Glutamatergic neuron (in vitro differentiated cells): ENCODE results near the gene LMBR1. TPM values are rescaled to one million over a fixed set of nuclear protein-coding genes. Genes with fewer than 3 reads are reported as not detected.
A peak's percentile ranks its signal among the peaks of the same experiment; 100 is the strongest.

Experiments used
- DNase-seq: peaks from one replicate; pipeline ENCODE4 v3.0.0; 2022
- H3K27ac Mint-ChIP-seq: one replicate; pipeline ENCODE4 v1.8.0; 2020; ENCODE audit warnings: mild to moderate bottlenecking, mixed read lengths, inconsistent platforms; ENCODE audit not compliant: unreplicated experiment
- H3K27me3 Mint-ChIP-seq: one replicate; pipeline ENCODE4 v1.8.0; 2020; ENCODE audit warnings: mild to moderate bottlenecking, moderate library complexity, mixed read lengths, inconsistent platforms; ENCODE audit not compliant: unreplicated experiment
- H3K36me3 Mint-ChIP-seq: one replicate; pipeline ENCODE4 v1.8.0; 2020; ENCODE audit warnings: mild to moderate bottlenecking, mixed read lengths, inconsistent platforms; ENCODE audit not compliant: unreplicated experiment
- H3K4me1 Mint-ChIP-seq: one replicate; pipeline ENCODE4 v1.8.0; 2020; ENCODE audit warnings: mild to moderate bottlenecking, low read depth, mixed read lengths, inconsistent platforms; ENCODE audit not compliant: unreplicated experiment
- H3K4me3 Mint-ChIP-seq: one replicate; pipeline ENCODE4 v1.8.0; 2020; ENCODE audit warnings: mild to moderate bottlenecking, mixed read lengths, inconsistent platforms; ENCODE audit not compliant: unreplicated experiment
- H3K9me3 Mint-ChIP-seq: one replicate; pipeline ENCODE4 v1.8.0; 2020; ENCODE audit warnings: mild to moderate bottlenecking, moderate library complexity, mixed read lengths, inconsistent platforms; ENCODE audit not compliant: unreplicated experiment
- CTCF ChIP-seq: fragments of 200-600 bp; sonication (generic); IDR thresholded peaks from one replicate; pipeline ENCODE4 v1.5.0; 2021; ENCODE audit not compliant: partially characterized antibody, unreplicated experiment
- total RNA-seq: library from RNA; stranded (reverse); fragmentation: NEBNext Ultra II Directional; extraction: Animal tissue kit (Norgen Biotek cat#: 25700); gene quantifications from one replicate; pipeline ENCODE4 v1.2.1, GENCODE V29; 2021; ENCODE audit not compliant: unreplicated experiment

Gene LMBR1
- total RNA-seq, 1 donor from 2014 or later: 41.0 TPM

DNA sequence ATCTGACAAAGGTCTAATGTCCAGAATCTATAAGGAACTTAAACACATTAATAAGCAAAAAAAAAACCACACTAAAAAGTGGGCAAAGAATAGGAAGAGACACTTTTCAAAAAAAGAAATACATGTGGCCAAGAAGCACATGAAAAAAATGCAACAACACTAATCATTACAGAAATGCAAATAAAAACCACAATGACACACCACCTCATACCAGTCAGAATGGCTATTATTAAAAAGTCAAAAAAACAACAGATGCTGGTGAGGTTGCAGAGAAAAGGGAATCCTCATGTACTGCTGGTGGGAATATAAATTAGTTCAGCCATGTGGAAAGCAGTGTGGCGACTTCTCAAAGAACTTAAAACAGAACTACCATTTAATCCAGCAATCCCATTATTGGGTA lies 119.0 kb downstream of the LMBR1 start:
- Mint-ChIP-seq H3K4me3 (no peak overlapping the region), H3K27me3 (peaks cover 5% of the 10 kb centered on the region), H3K27ac (no peak overlapping the region), H3K4me1 (peaks cover 8% of the 10 kb centered on the region), H3K36me3 (no peaks in the 10 kb centered on the region), H3K9me3 (no peaks in the 10 kb centered on the region)
- no peak for DNase-seq
- TF ChIP-seq CTCF: no peak

DNA sequence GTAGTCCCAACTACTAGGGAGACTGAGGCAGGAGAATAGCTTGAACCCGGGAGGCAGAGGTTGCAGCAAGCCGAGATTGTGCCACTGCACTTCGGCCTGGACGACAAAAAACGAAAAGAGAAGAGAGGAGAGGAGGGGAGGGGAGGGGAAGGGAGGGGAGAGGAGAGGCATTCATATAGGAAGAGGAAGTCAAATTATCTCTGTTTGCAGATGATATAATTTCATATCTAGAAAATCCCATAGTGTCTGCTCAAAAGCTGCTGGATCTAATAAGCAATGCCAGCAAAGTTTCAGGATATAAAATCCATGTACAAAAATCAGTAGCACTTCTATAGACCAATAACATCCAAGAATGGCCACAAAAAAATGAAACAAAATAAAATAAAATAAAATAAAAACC lies 120.3 kb downstream of the LMBR1 start:
- no peak for DNase-seq
- peaks cover 5% of the 10 kb centered on the region for H3K27me3 Mint-ChIP-seq
- H3K4me1 Mint-ChIP-seq: peaks cover 3% of the 10 kb centered on the region
- no peak overlapping the region for H3K4me3 Mint-ChIP-seq
- no peak overlapping the region for H3K27ac Mint-ChIP-seq
- no peaks in the 10 kb centered on the region for H3K9me3 Mint-ChIP-seq
- no peak for TF ChIP-seq CTCF
- H3K36me3 Mint-ChIP-seq: no peaks in the 10 kb centered on the region

- H3K36me3 Mint-ChIP-seq: no peaks in the 10 kb centered on the region
- no peaks in the 10 kb centered on the region for H3K27me3 Mint-ChIP-seq
- TF ChIP-seq CTCF: no peak
- H3K9me3 Mint-ChIP-seq: no peaks in the 10 kb centered on the region
- no peak for DNase-seq
- peaks cover 14% of the 10 kb centered on the region for H3K4me1 Mint-ChIP-seq
- H3K4me3 Mint-ChIP-seq: no peak overlapping the region
- H3K27ac Mint-ChIP-seq: peak overlapping the region; percentile 16
Measured at GRCh38 chr7:156768698-156769472, 124.1 kb downstream of the LMBR1 start.

DNA sequence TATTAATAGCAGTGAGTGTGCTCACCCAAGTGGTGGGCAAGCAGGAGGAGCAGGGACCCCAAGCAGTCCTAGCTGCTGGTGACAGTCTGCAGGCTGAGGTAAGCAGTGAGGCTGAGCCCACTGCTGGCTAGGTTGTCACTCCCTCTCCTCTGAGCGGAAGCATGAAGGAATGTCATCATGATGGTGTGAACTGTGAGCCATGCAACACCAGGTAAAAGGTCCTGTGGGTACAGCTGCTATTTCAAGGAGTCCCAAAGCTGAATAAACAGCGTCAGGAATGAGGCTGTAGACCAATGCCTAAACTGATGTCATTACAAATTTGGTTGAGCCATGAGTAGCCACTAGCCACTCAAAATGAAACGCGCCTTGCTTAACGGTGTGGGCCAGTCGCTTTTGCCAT lies 126.3 kb downstream of the LMBR1 start:
- no peak overlapping the region for H3K27ac Mint-ChIP-seq
- no peaks in the 10 kb centered on the region for H3K27me3 Mint-ChIP-seq
- H3K9me3 Mint-ChIP-seq: no peaks in the 10 kb centered on the region
- H3K4me3 Mint-ChIP-seq: no peak overlapping the region
- no peak for TF ChIP-seq CTCF
- H3K36me3 Mint-ChIP-seq: no peaks in the 10 kb centered on the region
- DNase-seq: no peak
- H3K4me1 Mint-ChIP-seq: peaks cover 14% of the 10 kb centered on the region

- Mint-ChIP-seq H3K27ac (no peak overlapping the region), H3K27me3 (no peaks in the 10 kb centered on the region), H3K4me1 (peaks cover 14% of the 10 kb centered on the region), H3K36me3 (no peaks in the 10 kb centered on the region), H3K4me3 (no peak overlapping the region), H3K9me3 (no peaks in the 10 kb centered on the region)
- TF ChIP-seq CTCF: no peak
- DNase-seq: no peak
Measured at GRCh38 chr7:156765901-156766656, 126.9 kb downstream of the LMBR1 start.
